GM23248 (cell line): ENCODE measurements around the gene RABGAP1L.

Experiments used
- EZH2 ChIP-seq: fragments of 200-600 bp; sonication (generic); IDR thresholded peaks from 2 replicates; pipeline ENCODE4 v1.6.1; 2018; ENCODE audit warnings: antibody characterized with exemption, mild to moderate bottlenecking; ENCODE audit not compliant: insufficient read depth, poor library complexity, severe bottlenecking
- EZH2phosphoT487 ChIP-seq: fragments of 200-600 bp; sonication (generic); IDR thresholded peaks from 2 replicates; pipeline ENCODE4 v1.6.1; 2018; ENCODE audit warnings: antibody characterized with exemption, moderate library complexity, mild to moderate bottlenecking, low read depth; ENCODE audit not compliant: insufficient read depth

DNA sequence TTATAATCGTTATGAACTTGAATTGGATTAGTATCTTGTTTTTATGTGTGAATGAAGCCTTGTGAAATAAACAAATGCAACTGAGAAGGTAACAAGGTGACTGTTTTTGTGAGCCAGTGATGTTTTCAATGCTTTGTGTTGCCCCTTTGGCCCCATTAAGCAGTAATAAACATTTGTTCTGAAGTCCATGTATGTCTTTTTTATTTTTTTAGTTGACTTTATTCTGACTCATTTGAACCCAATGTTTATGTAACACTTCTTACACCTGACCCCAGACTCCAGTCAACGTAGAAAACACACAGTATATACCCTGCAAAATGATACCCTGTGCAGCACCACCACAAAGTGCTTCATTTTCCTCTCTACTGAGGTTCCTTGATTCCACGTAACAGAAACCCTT is 835.8 kb downstream of the RABGAP1L start:
- no peak for TF ChIP-seq EZH2phosphoT487
- no peak for TF ChIP-seq EZH2
